HG02884 (cell line): ENCODE results near the gene RNF8.
"Not testable (repeated sequence)": the region's sequence is repeated elsewhere in the genome, so short reads cannot be mapped to it uniquely, and the experiment has no call there.

Source experiments
- ATAC-seq: cut with Tn5 transposase; IDR thresholded peaks from one replicate; pipeline ENCODE4 v1.9.1; 2021; ENCODE audit warnings: mild to moderate bottlenecking, moderate library complexity; ENCODE audit not compliant: unreplicated experiment

Gene RNF8

DNA sequence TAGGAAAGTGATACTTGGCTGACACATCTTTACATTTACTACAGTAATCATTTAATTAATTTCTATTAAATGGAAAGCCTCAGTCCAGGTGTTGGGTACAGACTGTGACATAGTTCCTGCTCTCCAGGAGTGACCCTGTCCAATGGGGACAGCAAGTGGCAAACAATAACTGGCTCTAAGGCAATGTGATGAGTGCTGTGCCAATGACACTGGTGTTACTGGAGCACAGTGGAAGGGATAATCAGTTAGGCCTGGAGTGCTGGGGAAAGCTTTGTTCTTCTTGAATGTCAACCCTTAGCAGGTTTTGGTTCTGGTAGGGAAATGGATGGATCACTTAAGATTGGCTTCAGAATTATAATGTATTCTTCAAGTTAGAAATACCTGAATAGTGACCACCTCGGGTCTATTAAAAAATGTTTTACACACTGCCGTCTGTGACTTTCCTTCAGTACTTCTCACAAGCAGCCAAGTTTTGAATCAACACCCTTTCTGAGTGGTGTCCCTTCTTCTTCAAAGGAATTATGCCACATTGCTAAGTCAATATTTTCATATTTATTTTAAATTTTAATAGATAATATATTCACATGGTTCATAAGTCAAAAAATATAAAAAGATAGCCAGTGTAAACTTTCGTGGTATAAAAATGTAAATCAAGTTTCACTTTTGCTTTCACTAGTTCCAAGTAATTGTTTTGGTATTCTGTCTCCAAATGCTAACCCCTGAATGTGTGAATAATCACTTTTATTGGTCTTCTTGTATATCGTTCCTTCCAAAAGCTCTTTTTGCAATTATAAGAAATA, 88.8 kb downstream of the RNF8 start:
- ATAC-seq = no peak

DNA sequence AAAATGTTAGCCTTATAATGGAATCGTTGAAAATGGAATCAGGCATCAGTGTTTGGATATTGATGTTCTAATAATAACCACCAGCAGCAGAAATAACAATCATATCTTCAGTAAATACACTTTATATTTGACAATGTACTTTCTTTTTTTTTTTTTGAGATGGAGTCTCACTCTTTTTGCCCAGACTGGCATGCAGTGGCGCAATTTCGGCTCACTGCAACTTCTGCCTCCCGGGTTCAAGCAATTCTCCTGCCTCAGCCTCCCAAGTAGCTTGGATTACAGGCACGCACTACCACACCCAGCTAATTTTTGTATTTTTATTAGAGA, 89.4 kb downstream of the RNF8 start:
- ATAC-seq = not testable (repeated sequence)
